Aorta (tissue), 4 donors: ENCODE measurements around the gene NAA11. TPM values are rescaled to one million over a fixed set of nuclear protein-coding genes. Genes with fewer than 3 reads are reported as not detected.

Experiments used
- polyA plus RNA-seq, 2 donors: library from polyadenylated mRNA; stranded (reverse); fragments of 200-250 nt; gene quantifications; one replicate each; pipeline ENCODE4 v1.2.3, GENCODE V29; 2013
- total RNA-seq, 2 donors: library from RNA; stranded (reverse); fragmentation: NEBNext Ultra II Directional; extraction: Animal tissue kit (Norgen Biotek cat#: 25700); gene quantifications; one replicate each; pipeline ENCODE4 v1.2.1, GENCODE V29; 2021
- donor health status: healthy with polysubstance abuse.
- donor health status: Bipolar disorder and iron deficiency.
- donor health status: DM: no; HTN: no; CAD: no.
- donor health status: DM: yes; HTN: yes; CAD: no.

NAA11 gene
- total and polyA plus RNA-seq, 4 donors, result not detected

Other genes with a start within 250 kb of the NAA11 start
- gene GK2, start 82.2 kb upstream of the NAA11 start, total RNA-seq, result not detected
- gene GK2, start 82.2 kb upstream of the NAA11 start, polyA plus RNA-seq, result not detected